GM04504 (cell line): ENCODE measurements around the gene EBF4.
"Not testable (repeated sequence)": the region's sequence is repeated elsewhere in the genome, so short reads cannot be mapped to it uniquely, and the experiment has no call there.

Experiments used
- DNase-seq: peaks from one replicate; pipeline ENCODE4 v3.0.0-alpha.2; 2012; ENCODE audit warnings: low read depth

EBF4 gene

DNA sequence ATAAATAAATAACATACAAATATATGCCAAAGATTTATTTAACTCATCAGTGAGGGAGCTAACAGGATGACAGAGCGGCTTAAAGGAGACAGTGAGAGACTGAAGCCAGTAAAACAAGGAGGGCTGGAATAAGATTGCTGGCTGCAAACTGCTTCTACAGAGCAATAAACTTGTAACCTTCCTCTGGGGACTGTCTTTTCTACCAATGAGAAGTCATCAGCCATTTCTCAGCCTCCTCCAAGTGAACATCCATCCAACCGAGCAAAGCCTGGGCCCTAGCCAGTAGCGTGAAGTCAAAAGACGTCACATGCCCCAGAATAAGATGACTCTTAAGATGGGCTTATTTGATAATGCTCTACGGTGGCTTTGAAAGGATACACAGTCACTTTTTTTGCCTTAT is 65.4 kb downstream of the EBF4 start:
- no peak for DNase-seq

DNA sequence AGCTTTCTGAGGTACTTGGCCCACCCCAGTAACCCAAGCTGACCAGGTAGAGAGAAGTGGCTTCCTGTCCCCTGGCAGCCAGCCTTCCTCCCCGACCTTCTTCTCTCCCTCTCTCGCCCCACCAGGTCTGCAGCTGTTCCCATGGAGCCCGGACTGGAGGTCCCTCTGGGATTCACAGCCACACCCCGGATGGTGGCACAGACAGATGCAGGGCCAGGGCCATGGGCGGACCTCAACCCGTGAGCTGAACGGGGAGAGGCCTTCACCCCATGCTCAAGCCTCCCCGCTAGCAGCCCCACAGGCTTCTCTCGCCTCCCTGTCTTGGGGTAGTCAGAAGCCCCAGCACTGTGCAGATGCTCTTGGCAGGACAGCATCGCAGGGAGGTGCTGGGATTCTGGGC is 66.6 kb downstream of the EBF4 start:
- DNase-seq, result no peak

DNA sequence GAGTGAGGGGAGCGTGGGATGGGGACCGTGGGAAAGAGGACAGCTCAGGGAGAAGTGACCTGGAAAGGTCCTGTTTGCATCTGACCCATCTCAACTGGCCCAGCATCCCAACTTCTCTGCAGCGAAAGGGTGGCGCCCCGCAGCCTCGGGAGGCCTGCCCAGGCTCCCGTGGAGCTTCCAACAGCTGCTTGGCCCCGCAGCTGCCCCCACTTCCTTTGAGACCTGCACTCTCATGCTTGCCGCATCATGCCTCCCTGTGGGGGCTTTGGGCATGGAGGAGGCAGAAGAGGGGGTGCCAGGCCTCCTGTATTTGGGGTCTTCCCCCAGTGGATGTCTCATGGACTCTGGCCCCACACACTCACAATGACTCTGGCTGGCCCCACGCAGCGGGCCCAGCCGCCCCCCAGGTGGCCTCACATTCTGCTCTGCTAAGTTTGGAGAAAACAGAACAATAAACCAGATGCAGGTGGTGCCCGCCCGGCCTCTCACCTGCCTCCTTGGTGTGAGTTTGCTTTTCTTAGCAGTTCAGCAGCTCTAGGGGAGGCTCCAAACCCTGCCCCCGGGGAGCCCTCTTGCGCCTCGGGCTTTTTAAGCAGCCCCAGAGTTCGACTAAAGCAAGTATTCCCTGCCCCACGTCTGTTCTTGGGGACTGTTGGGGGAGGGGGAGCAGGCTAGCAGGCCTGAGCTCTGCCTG is 67.2 kb downstream of the EBF4 start:
- DNase-seq, result no peak

DNA sequence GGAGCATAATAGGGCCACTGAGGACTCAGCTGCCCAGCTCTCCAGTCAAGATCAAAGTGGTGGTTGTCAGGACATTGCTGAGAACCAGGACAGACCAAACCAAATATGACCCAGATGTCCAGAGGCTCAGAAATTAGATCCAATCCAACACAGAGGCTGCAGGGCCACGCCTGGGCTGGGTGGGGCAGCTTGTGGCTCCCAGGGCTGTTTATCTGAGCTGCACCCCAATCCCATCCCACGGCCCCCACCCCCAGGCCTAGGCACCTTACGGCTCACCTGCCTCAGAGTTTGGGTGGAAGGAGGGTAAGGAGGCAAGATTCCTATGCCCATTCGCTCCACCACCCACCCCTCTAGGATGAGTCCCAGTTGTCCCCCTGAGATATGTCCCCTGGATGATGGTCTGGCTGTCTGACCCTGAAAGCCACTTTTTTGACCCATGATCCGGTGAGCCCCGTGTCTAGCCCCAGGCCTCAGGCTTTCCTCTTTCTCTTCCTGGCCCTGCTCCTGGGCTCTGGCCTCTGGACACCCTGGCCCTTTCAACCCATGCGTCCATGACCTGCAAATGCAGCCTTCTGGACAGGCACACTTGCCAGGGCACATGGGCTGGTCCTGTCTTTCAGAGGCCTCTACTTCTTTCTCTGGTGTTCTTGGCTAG is 67.8 kb downstream of the EBF4 start:
- DNase-seq, result no peak

DNA sequence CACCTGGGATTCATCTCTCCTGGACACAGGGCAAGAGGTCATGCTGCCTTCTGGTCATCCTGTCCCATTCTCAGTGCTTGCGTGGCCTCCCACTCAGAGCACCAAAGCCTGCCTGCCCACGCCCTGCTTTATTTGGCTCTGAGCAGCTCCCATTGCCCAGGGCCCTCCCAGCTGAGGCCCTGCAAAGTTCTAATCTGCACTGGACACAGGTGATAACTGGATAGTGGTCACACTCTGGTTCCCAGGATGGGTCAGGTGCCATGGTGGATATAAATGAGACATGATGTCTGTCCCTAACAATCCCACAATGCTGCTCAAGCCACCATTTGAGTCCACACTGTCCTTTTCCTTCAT is 68.3 kb downstream of the EBF4 start:
- no peak for DNase-seq

DNA sequence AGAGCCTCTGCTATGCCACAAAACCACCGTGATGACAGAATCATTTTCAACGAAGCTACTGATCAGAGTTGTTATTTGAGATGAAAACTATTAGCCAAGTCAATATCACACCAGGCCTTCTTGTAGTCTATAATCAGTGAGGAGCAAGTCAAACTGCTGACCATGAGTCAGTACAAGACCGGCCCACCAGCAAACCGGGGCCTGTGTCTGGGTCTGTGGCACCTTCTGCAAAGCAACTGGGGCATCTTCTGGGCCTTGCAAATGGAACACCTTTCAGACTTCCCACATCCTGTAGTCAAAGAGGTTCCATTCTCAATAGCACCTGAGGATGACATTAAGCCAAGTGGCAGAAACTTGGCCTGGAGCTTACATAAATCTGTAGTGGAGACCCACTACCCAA is 69.3 kb downstream of the EBF4 start:
- no peak for DNase-seq

DNA sequence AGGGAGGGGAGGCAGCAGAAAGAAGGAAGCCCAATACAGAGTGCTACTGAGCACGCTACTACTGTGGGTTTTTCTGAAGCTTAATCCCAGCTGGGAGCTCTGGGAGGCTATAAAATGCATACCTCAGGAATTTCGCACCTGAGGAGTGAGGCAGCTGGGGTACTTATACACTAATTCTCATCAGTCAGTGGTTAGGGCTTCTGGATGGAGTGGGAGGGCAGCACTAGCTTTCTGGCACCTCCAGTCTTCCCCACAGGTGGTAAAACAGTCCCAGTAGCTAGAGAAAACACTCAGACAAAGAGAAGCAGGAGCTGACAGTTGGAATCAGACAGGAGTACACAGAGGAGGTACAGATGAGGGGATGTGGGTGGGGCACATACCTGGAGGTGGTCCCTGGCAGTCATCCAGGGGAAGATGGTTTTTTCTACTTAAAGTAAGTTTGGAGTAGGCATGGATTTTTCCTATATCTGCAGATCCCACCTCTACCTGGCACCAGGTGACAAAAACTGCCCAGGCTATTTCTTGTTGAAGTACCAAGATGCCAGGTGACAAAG is 70.1 kb downstream of the EBF4 start:
- DNase-seq, result no peak

DNA sequence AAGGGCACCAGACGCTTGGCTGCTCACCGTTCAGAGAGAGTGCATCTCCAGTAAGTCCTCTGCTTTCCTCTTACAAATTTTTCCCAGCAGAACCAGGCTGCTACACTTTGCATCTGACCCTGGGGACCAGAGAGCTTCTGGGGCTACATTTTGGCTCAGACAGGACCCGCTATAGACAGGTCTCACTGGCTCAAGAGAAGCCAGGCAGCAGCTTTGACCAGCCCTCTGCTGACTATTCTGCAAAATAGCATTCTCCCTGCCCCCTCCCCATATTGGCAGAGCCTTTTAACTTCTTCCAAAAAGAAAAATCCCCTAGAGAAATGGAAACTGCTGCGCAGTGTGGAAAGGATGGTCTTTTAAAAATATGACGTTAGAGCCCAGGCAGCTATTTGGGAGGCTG is 70.6 kb downstream of the EBF4 start:
- no peak for DNase-seq

DNA sequence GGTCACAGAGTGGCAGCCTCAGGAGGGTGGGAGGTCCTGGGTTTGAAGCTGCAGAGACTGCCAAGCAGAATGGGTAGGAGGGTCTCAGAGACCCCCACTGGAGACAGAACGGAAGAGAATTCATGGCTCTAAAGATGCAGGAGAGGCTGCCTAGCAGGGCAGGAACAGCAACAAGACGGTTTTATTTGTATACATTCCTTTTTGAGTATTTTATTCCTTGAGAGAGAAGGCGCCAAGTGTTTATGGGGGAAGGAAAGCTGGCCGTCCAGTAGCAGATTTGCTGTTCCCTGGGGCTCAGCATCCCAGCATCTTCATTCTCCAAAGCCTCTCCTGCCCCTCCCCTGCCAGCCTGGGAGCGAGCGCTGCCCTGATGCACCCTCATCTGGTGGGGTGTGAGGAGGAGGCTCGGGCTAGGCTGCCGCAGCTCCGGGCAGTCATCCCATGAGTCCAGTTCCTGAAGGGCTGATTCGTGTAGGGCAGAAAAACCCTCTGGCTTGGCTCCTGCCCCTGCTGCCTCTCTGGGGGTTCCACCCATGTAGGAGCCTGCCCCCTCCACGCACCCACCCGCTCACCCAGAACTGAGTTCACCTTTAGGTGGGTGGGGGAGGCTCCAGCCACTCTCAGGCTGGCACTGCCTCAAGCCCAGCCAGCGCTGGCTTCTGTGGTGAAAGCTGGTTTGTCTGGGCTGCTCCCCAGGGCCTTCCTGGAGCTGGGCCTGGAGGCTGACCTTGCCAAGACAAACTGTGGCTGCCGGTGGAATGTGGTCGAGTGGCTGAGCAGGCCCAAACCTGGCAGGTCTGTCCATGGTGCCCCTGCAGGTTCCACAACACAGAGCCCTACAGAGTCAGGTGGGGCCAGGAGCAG is 75.4 kb downstream of the EBF4 start:
- DNase-seq, result no peak

DNA sequence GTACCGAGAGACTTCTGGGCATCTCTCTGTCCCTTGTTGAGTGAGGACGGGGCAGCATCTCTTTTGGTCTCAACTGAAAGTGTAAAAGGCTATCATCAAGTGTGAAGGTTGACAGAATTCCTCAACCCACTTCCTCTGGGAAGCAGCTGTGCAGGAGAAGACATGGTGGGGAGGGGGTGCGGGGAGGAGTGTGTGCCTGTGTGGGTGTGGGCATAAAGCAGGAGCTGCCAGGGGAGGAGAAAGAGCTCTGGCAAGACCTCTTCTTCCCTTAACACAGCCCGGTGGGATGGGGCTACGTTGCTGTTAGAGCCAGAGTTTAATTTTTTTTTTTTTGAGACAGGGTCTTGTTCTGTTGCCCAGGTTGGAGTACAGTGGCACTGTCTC is 76.0 kb downstream of the EBF4 start:
- DNase-seq, result no peak

DNA sequence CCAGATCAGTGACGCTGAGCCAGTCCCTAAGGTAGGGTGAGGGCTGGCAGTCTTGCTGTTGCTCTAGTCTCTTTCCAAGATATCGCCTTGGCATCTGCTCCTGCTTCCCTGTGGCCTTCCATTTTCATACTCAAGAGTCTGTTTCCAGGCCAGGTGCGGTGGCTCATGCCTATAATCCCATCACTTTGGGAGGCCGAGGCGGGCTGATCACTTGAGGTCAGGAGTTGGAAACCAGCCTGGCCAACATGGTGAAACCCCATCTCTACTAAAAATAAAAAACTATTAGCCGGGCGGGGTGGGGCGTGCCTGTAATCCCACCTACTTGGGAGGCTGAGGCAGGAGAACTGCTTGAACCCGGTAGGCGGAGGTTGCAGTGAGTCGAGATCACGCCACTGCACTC is 77.5 kb downstream of the EBF4 start:
- DNase-seq, result not testable (repeated sequence)

DNA sequence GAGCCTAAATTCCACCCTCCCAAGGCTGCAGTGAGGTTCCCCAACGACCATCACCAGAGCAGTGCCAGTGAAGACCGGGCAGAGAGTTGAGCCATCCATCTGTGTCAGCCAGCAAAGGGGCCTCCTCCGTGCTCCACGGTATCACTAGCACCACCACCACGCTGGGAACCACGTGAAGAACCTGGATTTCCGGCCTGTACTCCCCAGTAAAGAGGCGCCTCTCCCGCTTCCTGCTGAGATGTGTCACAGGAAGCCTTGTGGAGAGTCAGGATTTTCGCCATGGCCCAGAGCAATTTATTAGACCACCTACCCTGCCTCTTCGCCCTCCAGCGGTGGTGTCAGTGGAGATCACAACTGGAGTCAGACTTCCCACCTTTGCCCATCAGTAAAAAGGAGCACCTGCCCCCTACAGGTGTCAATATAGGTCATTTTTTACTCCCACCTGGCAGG is 79.1 kb downstream of the EBF4 start:
- DNase-seq, result no peak

DNA sequence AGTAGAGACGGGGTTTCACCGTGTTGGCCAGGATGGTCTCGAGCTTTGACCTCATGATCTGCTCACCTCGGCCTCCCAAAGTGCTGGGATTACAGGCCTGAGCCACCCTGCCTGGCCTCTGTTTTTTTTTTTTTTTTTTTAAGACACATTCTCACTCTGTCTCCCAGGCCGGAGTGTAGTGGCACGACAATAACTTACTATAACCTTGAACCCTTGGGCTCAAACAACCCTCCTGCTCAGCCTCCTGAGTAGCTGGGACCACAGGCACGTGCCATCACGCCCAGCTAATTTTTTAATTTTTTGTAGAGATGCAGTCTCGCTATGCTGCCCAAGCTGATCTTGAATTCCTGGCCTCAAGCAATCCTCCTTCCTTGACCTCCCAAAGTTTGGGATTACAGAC is 81.2 kb downstream of the EBF4 start:
- DNase-seq, result no peak

DNA sequence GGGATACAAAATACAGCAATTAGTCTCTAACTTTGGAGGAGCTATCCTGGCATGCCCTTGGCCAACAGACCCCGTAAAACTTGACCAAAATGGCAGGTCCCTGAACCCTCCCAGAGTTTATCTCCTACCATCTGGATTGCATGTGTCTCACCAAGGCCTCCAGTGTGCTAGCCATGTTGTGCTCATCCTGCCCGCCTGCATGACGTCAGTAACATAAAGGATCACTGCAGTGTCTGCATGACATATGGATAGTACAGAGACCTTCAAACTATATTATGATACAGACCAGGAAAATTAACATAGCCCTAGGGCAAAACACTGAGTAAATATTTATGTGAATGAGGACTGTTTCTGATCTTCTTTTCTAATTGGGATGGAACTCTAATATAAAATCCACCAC is 82.6 kb downstream of the EBF4 start:
- DNase-seq, result no peak

DNA sequence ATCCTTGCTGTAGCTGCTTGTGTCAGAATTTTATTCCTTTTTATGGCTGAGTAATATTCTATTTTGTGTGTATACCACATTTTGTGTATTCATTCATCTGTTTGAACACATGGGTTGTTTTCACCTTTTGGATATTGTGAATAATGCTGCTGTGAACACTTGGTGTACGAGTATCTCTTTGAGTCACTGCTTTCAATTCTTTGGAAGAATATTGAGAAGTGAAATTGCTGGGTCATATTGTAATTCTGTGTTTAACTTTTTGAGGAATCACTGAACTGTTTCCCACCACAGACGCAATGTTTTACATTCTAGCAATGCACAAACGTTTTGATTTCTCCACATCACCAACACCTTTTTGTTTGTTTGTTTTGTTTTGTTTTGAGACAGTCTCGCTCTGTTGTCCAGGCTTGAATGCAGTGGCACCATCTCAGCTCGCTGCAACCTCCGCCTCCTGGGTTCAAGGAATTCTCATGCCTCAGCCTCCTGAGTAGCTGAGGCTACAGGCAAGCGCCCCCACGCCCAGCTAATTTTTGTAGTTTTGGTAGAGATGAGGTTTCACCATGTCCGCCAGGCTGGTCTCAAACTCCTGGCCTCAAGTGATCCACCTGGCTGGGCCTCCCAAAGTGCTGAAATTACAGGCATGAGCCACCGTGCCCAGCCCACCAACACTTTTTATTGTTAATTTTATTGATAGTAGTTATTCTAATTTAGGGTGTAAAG is 86.2 kb downstream of the EBF4 start:
- no peak for DNase-seq

DNA sequence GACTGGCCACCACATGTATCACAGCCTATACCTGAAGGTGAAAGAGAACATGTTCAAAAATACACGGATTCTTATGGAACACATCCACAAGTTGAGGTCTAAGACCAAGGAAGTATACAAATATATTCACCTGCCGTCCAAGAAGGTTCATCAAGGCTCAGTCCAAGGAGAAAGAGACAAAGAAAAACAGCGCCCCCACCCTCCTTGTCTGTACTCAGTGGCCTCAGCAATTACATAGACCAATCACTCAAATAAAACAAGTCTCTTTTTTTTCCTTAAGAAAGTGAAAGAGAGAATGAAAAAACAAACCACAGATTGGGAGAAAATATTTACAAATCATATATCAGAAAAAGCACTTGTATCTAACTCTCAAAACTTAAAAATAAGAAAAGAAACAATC is 88.4 kb downstream of the EBF4 start:
- DNase-seq, result no peak

DNA sequence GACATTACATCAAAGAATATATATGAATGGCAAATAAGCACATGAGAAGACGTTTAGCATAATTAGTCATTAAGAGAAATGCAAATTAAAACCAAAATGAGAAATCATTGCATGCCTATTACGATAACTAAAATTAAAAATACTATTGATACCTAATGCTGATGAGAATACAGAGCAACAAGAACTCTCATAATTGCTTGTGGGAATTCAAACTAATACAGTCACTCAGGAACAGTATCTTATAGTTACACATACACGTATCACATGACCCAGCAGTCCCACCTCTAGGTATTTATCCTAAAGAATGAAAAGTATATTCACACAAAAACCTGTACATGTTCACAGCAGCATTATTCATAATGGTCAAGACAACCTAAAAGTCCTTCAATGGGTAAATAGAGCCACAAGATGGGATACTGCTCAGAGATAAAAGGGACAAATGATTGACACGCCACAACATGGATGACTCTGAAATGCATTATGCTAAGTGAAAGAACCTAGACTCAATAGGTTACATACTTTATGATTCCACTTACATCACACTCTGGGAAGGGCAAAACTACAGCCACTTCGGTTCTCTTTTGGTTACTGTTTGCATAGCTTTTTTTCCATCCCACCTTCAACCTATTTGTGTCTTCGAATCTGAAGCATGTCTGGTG is 91.5 kb downstream of the EBF4 start:
- DNase-seq, result no peak

DNA sequence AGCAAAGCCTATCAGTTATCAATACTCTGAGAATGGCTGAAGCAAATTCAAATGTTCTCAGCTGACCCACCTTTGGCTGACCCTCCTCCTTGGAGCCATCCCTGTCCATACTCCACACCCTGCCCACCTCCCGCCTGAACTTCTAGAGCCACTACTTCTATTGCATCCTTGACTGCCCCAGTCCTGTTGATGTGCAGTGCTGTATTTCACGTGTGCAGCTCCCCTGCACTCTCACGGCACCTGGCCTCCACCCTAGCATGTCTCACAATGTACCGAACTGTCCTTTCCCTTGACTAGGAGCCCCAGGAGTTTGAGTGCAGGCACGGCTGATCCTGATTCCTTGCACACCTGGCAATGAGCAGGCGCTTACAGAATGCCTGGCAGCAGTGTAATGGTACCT is 100.9 kb downstream of the EBF4 start:
- no peak for DNase-seq

DNA sequence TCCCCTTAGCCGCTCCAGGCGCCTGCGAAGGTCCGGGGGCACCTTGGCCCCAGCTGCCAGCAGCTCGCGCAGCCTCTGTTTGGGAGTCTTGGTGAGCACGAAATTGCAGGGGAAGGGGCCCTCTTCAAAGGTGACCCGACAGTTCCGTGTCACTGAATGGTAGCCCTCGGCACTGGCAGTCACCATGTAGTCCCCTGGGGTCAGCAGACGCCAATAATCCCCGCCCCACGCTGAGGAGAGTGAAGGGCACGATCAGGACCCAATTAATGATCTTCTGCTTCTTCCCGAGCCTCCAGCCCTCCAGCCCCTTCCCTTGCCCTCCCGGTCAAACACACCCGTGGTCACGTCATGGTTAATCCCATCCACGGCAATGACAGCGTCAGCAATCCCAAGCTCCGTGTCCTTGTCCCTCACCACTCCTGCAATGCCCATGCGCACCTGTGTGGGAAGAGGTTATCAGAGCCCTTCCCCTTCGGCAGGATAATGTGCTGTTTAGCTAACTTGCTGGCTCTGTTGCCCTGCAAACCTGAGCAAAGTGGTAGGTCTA is 101.7 kb downstream of the EBF4 start:
- DNase-seq, result no peak

DNA sequence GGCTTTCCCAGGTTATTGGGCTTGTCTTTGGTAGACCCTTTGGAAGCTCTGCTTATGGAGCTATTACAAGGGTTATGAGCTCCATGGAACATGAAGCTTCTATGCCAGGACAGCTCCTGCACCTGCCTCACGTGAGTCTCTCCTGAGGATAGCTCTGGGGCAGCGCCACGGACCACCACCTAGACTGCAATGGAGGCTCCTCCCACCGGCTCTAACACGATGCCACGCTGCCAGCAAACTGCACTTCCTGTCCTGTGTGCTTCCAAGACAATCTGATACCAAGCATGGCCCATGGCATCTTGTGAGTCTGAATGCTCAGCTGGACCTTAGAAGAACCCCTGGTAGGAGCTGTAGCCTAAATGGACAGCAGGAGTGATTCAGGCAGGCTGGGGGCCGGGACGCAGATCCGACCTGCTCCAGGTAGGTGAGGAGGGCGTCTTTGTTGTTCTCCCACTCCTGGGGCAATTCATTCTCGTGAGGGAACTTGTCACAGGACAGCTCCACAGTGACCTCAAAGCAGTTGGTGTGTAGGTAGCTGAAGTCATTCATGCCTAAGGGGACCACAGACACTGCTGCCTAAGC is 102.4 kb downstream of the EBF4 start:
- no peak for DNase-seq

DNA sequence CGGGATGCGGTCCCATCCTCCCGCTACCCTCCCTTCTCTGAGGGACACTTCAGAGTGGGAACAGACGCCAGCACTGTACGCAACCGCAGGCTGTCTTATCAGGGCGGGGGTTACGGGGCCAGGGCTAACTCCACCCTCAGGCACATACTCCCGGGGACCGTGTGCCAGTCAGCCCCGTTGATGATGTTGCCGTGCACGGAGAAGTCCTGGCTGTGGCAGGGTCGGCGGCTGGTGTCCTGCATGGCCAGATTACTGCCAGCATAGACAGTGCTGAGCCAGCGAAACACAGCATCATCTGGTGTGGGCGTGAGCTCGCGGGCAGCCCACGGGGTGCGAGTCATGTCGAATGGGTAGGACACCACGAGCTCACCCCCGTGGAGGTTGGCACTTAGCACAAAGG is 102.9 kb downstream of the EBF4 start:
- DNase-seq, result no peak
